Tibial nerve (tissue), 4 donors: ENCODE data around the gene CEP250. TPM values are rescaled to one million over a fixed set of nuclear protein-coding genes. Genes with fewer than 3 reads are reported as not detected.

Source experiments
- DNase-seq, 2 donors: peaks; one replicate each; pipeline ENCODE4 v3.0.0-alpha.2; 2019; ENCODE audit warnings: low spot score in 2 of 2
- H3K27ac ChIP-seq, 4 donors: fragments of 200-600 bp; sonication (generic) in 3 of 4; one replicate each; pipeline ENCODE4 v1.5.1; 2017 to 2019; ENCODE audit warnings: mild to moderate bottlenecking in 1 of 4
- H3K27me3 ChIP-seq, 2 donors: fragments of 200-600 bp; sonication (generic) in 1 of 2; one replicate each; pipeline versions ENCODE4 v1.5.1 to v1.6.0; 2017 to 2019
- H3K36me3 ChIP-seq, 3 donors: fragments of 200-600 bp; sonication (generic); one replicate each; pipeline ENCODE4 v1.5.1; 2018 to 2019
- H3K4me1 ChIP-seq, 4 donors: fragments of 200-600 bp; sonication (generic) in 3 of 4; one replicate each; pipeline ENCODE4 v1.5.1; 2017 to 2019
- H3K4me3 ChIP-seq, 4 donors: fragments of 200-600 bp; sonication (generic) in 3 of 4; one replicate each; pipeline ENCODE4 v1.5.1; 2017 to 2019; ENCODE audit warnings: mild to moderate bottlenecking in 1 of 4, moderate library complexity in 1 of 4
- H3K9me3 ChIP-seq, 4 donors: fragments of 200-600 bp; sonication (generic) in 3 of 4; one replicate each; pipeline ENCODE4 v1.5.1; 2017 to 2019
- EP300 ChIP-seq, 2 donors: sonication (generic); formaldehyde crosslinking; IDR thresholded peaks; one replicate each; pipeline ENCODE4 v1.6.1; 2017; ENCODE audit warnings: antibody characterized with exemption in 2 of 2, mild to moderate bottlenecking in 1 of 2
- POLR2A ChIP-seq, 2 donors: fragments of 450-650 bp; IDR thresholded peaks; one replicate each; pipeline ENCODE4 v1.6.1; 2017; ENCODE audit warnings: antibody characterized with exemption in 2 of 2, mild to moderate bottlenecking in 2 of 2, moderate library complexity in 2 of 2
- WGBS, 2 donors: methylation state at CpG; one replicate each; pipeline ENCODE4 v1.1.5; 2018; 5-methylcytosine and 5-hydroxymethylcytosine counted together
- total RNA-seq, 4 donors: library from RNA; depleted of rRNA; stranded (reverse); fragments of >200 nt; gene quantifications; one replicate each; pipeline ENCODE4 v1.1.0, GENCODE V29; 2016
- TF ChIP-seq, protein P1 (sequence below), 5 experiments: fragments of 200-600 bp in 3 of 5; fragments of 450-650 bp in 2 of 5; sonication (generic) in 3 of 5; IDR thresholded peaks; one replicate each; pipeline ENCODE4 v1.5.1; 2016 to 2019; ENCODE audit warnings: antibody characterized with exemption in 5 of 5, mild to moderate bottlenecking in 3 of 5, moderate library complexity in 2 of 5

CEP250 gene
- total RNA-seq, 4 donors from 2014 or later = 12.5 to 41.1 (median 29.9) TPM

DNA sequence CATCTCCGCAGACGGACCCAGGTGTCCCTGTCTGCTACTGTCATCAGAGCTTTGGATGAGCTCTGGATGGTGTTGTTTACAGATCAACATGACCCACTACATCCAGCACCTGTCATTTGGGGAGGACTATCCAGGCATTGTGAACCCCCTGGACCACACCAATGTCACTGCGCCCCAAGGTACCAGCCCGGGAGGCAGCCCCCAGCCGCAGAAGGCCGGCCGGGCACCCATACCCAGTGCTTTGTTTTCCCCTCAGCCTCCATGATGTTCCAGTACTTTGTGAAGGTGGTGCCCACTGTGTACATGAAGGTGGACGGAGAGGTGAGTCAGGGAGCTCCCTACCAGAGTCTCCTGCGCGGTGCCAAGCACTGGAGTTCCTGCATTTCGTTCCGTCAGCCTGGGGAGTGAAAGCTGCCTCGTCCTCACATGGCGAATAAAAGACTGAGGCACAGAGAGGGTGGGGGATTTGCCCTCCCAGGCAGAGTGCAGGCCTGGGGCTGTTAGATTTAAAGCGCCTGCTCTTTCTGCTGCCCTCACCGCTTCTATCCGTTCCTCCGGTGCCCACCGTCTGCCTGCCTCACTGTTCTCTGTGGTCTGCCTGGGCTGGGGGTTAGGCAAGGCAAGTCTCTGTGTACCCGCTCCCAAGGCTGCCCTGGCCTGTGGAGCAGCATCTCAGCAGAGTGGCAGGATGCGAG, 100.7 kb downstream of the CEP250 start:
- Histone ChIP-seq H3K27ac (no peak overlapping the region), H3K9me3 (no peaks in the 10 kb centered on the region), H3K4me3 (no peak overlapping the region), H3K27me3 (no peaks in the 10 kb centered on the region), H3K4me1 (no peaks in the 10 kb centered on the region), H3K36me3 (peaks cover 0 to 86% (median 6%) of the 10 kb centered on the region in 3 donors)
- TF ChIP-seq EP300 (IDR thresholded peaks at IDR 0.05) (no peak), POLR2A (IDR thresholded peaks at IDR 0.05) (no peak)
- TF ChIP-seq, protein P1, sequence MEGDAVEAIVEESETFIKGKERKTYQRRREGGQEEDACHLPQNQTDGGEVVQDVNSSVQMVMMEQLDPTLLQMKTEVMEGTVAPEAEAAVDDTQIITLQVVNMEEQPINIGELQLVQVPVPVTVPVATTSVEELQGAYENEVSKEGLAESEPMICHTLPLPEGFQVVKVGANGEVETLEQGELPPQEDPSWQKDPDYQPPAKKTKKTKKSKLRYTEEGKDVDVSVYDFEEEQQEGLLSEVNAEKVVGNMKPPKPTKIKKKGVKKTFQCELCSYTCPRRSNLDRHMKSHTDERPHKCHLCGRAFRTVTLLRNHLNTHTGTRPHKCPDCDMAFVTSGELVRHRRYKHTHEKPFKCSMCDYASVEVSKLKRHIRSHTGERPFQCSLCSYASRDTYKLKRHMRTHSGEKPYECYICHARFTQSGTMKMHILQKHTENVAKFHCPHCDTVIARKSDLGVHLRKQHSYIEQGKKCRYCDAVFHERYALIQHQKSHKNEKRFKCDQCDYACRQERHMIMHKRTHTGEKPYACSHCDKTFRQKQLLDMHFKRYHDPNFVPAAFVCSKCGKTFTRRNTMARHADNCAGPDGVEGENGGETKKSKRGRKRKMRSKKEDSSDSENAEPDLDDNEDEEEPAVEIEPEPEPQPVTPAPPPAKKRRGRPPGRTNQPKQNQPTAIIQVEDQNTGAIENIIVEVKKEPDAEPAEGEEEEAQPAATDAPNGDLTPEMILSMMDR (IDR thresholded peaks at IDR 0.05) = no peak
- DNase-seq = no peak
- 93 to 95% methylated on average over 15 to 21 of the region's 21 CpGs for WGBS, 2 donors

DNA sequence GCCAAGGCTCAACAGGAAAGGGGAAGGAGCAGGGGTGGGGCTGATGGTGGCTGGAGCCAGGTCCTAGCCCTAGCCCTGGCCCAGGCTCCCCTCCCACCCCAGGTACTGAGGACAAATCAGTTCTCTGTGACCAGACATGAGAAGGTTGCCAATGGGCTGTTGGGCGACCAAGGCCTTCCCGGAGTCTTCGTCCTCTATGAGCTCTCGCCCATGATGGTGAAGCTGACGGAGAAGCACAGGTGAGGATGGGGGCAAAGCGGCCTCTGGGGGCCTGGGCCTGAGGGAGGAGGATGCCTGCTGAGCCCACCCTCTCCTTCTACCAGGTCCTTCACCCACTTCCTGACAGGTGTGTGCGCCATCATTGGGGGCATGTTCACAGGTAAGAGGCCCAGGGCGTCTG, 101.5 kb downstream of the CEP250 start:
- no peak for DNase-seq
- TF ChIP-seq, protein P1 (IDR thresholded peaks at IDR 0.05) = no peak
- no peak for TF ChIP-seq EP300 (IDR thresholded peaks at IDR 0.05)
- TF ChIP-seq POLR2A (IDR thresholded peaks at IDR 0.05) = no peak
- no peaks in the 10 kb centered on the region for H3K4me1 ChIP-seq
- no peaks in the 10 kb centered on the region for H3K9me3 ChIP-seq
- peaks cover 0 to 79% (median 6%) of the 10 kb centered on the region in 3 donors for H3K36me3 ChIP-seq
- H3K27me3 ChIP-seq = no peaks in the 10 kb centered on the region
- H3K4me3 ChIP-seq = no peak overlapping the region
- 97 to 100% methylated on average over 8 of the region's 8 CpGs for WGBS, 2 donors
- no peak overlapping the region for H3K27ac ChIP-seq

DNA sequence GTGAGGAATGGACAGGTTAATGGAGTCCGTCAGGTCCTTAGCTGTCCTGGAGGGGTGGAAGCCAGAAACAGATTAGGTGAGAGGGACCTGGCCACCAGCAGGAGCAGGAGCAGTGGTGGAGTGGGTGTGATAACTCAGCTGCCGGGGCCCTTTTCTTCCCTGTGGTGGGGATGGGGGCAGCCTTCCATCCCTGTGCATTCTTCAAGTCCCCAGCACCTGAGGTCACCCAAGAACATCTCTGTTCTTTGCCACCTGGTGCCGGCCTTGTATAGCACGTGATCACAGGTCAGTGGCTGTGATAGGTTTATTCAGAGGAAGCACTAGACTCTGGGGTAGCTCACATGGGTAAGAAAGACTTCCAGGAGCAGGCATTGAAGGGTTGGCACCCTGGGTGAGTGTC, 103.1 kb downstream of the CEP250 start:
- no peak for DNase-seq
- Histone ChIP-seq H3K9me3 (no peaks in the 10 kb centered on the region), H3K4me3 (no peak overlapping the region), H3K27ac (no peak overlapping the region), H3K36me3 (peaks cover 0 to 64% (median 6%) of the 10 kb centered on the region in 3 donors), H3K4me1 (no peaks in the 10 kb centered on the region), H3K27me3 (no peaks in the 10 kb centered on the region)
- 85 to 87% methylated on average over 4 of the region's 4 CpGs for WGBS, 2 donors
- TF ChIP-seq POLR2A (IDR thresholded peaks at IDR 0.05) = no peak
- TF ChIP-seq, protein P1 (IDR thresholded peaks at IDR 0.05) = no peak
- TF ChIP-seq EP300 (IDR thresholded peaks at IDR 0.05) = no peak

DNA sequence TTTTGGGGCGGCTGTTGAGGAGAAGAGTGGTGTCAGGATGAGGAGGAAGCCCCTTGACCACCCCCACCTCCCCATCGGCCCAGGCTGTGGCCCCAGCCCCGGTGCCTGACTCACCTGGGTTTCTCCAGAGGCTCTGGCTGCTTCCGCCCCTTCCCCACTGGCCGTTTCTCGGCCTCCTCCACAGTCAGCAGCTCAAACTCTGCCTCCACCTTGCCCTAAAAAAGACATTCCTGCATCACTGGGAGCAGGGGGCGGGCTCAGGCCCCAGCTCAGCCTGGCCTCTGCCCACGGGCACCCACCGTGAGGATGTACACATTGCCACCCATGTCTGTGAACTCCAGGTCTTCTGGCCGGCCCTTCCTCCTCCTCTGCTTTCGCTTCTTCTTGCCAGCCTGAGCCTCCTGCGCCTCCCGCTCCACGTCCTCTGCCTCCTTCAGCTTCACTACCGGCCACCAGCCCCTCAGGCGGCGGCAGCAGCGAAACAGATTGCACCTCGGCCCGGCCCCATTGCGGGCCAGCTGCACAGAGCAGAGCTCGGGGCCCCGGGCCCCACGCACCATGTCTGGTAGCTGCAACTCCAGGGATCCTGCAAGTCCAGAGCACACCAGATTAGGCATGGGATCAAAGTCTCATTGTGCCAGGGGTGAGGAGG, 103.8 kb downstream of the CEP250 start:
- Histone ChIP-seq H3K36me3 (peaks cover 0 to 57% (median 6%) of the 10 kb centered on the region in 3 donors), H3K4me3 (no peak overlapping the region), H3K4me1 (no peaks in the 10 kb centered on the region), H3K27me3 (no peaks in the 10 kb centered on the region), H3K9me3 (no peaks in the 10 kb centered on the region), H3K27ac (no peak overlapping the region)
- DNase-seq = no peak
- TF ChIP-seq EP300 (IDR thresholded peaks at IDR 0.05) (no peak), POLR2A (IDR thresholded peaks at IDR 0.05) (no peak)
- TF ChIP-seq, protein P1 (IDR thresholded peaks at IDR 0.05) = no peak
- 83% methylated on average over 23 to 24 of the region's 24 CpGs for WGBS, 2 donors

DNA sequence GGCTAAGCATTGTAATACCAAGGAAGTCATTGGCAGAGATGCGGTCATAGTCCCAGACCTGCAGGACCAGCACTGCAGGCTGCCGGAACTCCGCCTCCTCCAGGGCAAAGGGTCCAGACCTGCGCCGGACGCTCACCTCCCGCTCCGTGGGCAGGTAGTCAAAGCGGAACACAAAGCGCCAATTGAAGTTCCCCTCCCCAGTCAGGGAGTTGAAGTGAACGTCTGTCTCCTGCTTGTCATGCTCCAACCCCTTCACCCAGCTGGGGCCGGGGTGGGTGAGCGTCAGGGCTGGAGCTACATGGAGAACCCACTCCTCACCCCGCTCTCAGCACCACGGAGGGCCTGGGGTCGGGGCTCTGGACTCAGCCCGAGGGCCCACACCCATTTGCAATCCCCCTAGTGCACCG, 104.7 kb downstream of the CEP250 start:
- Histone ChIP-seq H3K36me3 (peaks cover 0 to 47% (median 0%) of the 10 kb centered on the region in 3 donors), H3K27me3 (no peaks in the 10 kb centered on the region), H3K4me3 (no peak overlapping the region), H3K4me1 (no peaks in the 10 kb centered on the region), H3K9me3 (no peaks in the 10 kb centered on the region), H3K27ac (no peak overlapping the region)
- DNase-seq = no peak
- TF ChIP-seq POLR2A (IDR thresholded peaks at IDR 0.05) = no peak
- TF ChIP-seq, protein P1 (IDR thresholded peaks at IDR 0.05) = no peak
- WGBS, 2 donors = 69 to 74% methylated on average over 16 to 18 of the region's 18 CpGs
